Lung (tissue), 12 donors: ENCODE data around the gene GABRR3. TPM values are rescaled to one million over a fixed set of nuclear protein-coding genes. Genes with fewer than 3 reads are reported as not detected.

Experiments
- ATAC-seq: fragments of 200-7000 bp; cut with Tn5 transposase; one replicate; pipeline ENCODE4 v1.9.1; 2020; ENCODE audit warnings: moderate number of reproducible peaks; ENCODE audit not compliant: insufficient read depth, low FRiP score
- DNase-seq, 3 donors: peaks; one replicate each; pipeline ENCODE4 v3.0.0-alpha.2; 2013 to 2017
- H3K27ac ChIP-seq, 2 donors: one replicate each; pipeline ENCODE4 v1.5.1; 2013; ENCODE audit warnings: mild to moderate bottlenecking in 2 of 2, moderate library complexity in 2 of 2, control low read depth in 1 of 2, inconsistent platforms in 1 of 2, low read depth in 1 of 2, low read length in 1 of 2
- H3K27me3 ChIP-seq, 3 donors: one replicate each; pipeline ENCODE4 v1.5.1; 2013; ENCODE audit warnings: low read length in 2 of 3; ENCODE audit not compliant: control insufficient read depth in 3 of 3, insufficient read depth in 3 of 3
- H3K36me3 ChIP-seq, 4 donors: one replicate each; pipeline ENCODE4 v1.5.1; 2013; ENCODE audit warnings: low read length in 4 of 4, mild to moderate bottlenecking in 1 of 4, moderate library complexity in 1 of 4; ENCODE audit not compliant: control insufficient read depth in 4 of 4, insufficient read depth in 4 of 4
- H3K4me1 ChIP-seq, 5 donors: one replicate each; pipeline ENCODE4 v1.5.1; 2013; ENCODE audit warnings: low read length in 5 of 5, mild to moderate bottlenecking in 2 of 5, moderate library complexity in 1 of 5; ENCODE audit not compliant: control insufficient read depth in 5 of 5, insufficient read depth in 5 of 5
- H3K4me3 ChIP-seq: one replicate; pipeline ENCODE4 v1.5.1; 2013; ENCODE audit warnings: mild to moderate bottlenecking, control low read depth, moderate library complexity
- H3K9ac ChIP-seq, 2 donors: one replicate each; pipeline ENCODE4 v1.5.1; 2013; ENCODE audit warnings: low read length in 2 of 2, control low read depth in 1 of 2; ENCODE audit not compliant: insufficient read depth in 1 of 2
- H3K9me3 ChIP-seq, 4 donors: one replicate each; pipeline ENCODE4 v1.5.1; 2013; ENCODE audit warnings: low read length in 3 of 4, mild to moderate bottlenecking in 1 of 4, moderate library complexity in 1 of 4; ENCODE audit not compliant: control insufficient read depth in 4 of 4, insufficient read depth in 3 of 4
- WGBS, 2 donors: extraction: QIAGEN DNeasy Blood & Tissue Kit; methylation state at CpG; one replicate each; pipeline ENCODE4 v1.1.7; 2013; 5-methylcytosine and 5-hydroxymethylcytosine counted together
- polyA plus RNA-seq, 2 donors: library from polyadenylated mRNA; stranded (reverse); fragments of 200-250 nt; gene quantifications; one replicate each; pipeline ENCODE4 v1.2.1, GENCODE V29; 2013
- total RNA-seq, 2 donors: library from RNA; depleted of rRNA in 1 of 2; stranded (reverse); fragments of >200 nt in 1 of 2; gene quantifications; one replicate each; pipeline ENCODE4 v1.2.1, GENCODE V29; 2014 to 2021
- TF ChIP-seq, protein P1 (sequence below): IDR thresholded peaks from 2 replicates; pipeline ENCODE4 v1.5.1; 2012; ENCODE audit warnings: mild to moderate bottlenecking; ENCODE audit errors: control extremely low read depth, extremely low read depth
- donor health status: control.
- donor health status: control.
- donor health status: Bipolar disorder and iron deficiency.
- donor health status: healthy.
- donor health status: DM: yes; HTN: yes; CAD: no.

Gene GABRR3
- total and polyA plus RNA-seq, 4 donors: 0.09 TPM; not detected in 3

DNA sequence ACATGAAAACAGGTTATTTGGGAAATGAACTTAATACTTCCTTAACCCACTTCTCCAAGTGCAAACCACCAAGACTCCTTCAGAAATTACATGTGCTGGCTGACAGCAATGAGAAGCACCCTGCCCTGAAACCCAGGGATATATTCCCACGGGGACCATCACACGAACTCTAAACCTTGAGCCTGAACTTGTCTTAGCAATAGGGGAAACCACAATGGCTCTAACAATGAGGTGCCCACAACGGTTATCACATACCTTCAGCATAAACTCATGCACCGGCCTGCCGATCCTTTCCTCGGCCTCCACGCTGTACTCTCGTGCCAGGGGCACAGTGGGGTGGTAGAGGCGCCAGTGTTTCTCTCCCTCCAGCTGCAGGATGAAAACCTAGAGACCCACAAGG lies 76.3 kb downstream of the GABRR3 start:
- DNase-seq (no peak), ATAC-seq (no peak)
- WGBS, 2 donors: 96 to 98% methylated on average over 9 of the region's 9 CpGs
- H3K36me3 ChIP-seq: peaks cover 5 to 45% (median 17%) of the 10 kb centered on the region in 4 donors
- H3K9ac ChIP-seq: no peak overlapping the region
- H3K27ac ChIP-seq: no peak overlapping the region
- no peaks in the 10 kb centered on the region for H3K9me3 ChIP-seq
- no peak overlapping the region for H3K4me3 ChIP-seq
- TF ChIP-seq, protein P1, sequence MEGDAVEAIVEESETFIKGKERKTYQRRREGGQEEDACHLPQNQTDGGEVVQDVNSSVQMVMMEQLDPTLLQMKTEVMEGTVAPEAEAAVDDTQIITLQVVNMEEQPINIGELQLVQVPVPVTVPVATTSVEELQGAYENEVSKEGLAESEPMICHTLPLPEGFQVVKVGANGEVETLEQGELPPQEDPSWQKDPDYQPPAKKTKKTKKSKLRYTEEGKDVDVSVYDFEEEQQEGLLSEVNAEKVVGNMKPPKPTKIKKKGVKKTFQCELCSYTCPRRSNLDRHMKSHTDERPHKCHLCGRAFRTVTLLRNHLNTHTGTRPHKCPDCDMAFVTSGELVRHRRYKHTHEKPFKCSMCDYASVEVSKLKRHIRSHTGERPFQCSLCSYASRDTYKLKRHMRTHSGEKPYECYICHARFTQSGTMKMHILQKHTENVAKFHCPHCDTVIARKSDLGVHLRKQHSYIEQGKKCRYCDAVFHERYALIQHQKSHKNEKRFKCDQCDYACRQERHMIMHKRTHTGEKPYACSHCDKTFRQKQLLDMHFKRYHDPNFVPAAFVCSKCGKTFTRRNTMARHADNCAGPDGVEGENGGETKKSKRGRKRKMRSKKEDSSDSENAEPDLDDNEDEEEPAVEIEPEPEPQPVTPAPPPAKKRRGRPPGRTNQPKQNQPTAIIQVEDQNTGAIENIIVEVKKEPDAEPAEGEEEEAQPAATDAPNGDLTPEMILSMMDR: no peak
- H3K27me3 ChIP-seq: no peaks in the 10 kb centered on the region
- H3K4me1 ChIP-seq: peaks cover 0 to 33% (median 9%) of the 10 kb centered on the region in 5 donors

DNA sequence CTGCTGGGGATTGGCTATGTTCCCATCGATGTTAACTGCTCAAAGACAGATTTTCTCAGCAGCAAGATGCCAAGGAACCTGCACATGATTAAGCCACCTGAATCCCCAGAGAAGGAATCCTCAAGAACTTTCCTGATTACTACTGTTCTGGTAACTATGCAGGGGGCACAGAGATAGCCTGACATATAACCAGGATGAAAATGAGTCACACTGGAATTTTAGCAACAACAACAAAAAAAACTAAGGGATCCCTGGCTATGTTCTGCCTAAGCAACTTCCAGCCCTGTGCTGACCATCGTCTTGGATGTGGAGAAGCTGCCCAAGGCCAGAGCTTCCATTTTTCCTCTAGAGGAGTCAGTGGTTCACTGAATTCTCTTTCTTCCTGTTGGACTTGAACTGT lies 76.7 kb downstream of the GABRR3 start:
- no peaks in the 10 kb centered on the region for H3K9me3 ChIP-seq
- H3K4me1 ChIP-seq: peaks cover 0 to 33% (median 5%) of the 10 kb centered on the region in 5 donors
- H3K36me3 ChIP-seq: peaks cover 5 to 45% (median 18%) of the 10 kb centered on the region in 4 donors
- H3K27me3 ChIP-seq: no peaks in the 10 kb centered on the region
- TF ChIP-seq, protein P1: no peak
- 89 to 98% methylated on average over 2 of the region's 2 CpGs for WGBS, 2 donors
- H3K27ac ChIP-seq: no peak overlapping the region
- no peak overlapping the region for H3K9ac ChIP-seq
- ATAC-seq (no peak), DNase-seq (no peak)
- no peak overlapping the region for H3K4me3 ChIP-seq

DNA sequence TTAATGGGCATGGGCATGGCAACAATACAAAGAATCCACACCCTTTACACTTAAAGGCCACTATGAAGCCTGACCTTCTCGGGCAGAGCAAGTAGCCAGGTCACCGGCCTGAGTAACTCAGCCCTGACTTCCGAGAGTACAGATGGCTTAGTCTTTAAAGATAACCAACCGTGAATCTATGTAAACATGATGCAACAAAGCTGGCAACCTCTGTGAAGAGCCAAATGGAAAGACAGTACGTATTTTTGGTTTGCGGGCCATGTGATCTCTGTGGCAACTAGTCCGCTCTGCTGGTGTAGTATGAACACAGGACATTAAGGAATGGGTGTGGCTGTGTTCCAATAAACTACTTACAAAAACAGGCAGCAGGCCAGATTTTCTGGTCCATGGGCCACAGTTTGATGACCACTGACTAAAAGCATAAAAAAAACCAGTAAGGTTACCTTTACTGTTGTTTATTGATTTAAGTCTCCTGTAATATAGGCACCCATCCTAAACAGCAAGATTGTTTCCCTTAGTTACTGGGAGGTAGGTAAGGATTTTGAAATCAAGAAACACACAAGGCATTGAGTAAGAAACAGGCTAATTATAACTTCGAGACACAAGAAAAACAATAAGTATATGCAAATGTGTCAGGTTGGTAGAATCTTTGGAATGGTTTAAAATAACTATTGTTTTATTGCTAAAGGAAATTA lies 77.4 kb downstream of the GABRR3 start:
- Histone ChIP-seq H3K4me1 (peaks cover 0 to 33% (median 5%) of the 10 kb centered on the region in 5 donors), H3K27me3 (no peaks in the 10 kb centered on the region), H3K9ac (no peak overlapping the region), H3K9me3 (no peaks in the 10 kb centered on the region), H3K36me3 (peaks cover 9 to 50% (median 18%) of the 10 kb centered on the region in 4 donors), H3K27ac (no peak overlapping the region), H3K4me3 (no peak overlapping the region)
- DNase-seq (peak in 2 of 3 donors; percentile 41 to 60), ATAC-seq (no peak)
- TF ChIP-seq, protein P1: no peak
- 69 to 71% methylated on average over 8 of the region's 8 CpGs for WGBS, 2 donors
